Measurements from ENCODE around the gene SPATA31C2. TPM values are rescaled to one million over a fixed set of nuclear protein-coding genes. Genes with fewer than 3 reads are reported as not detected.

Gene SPATA31C2
- total and polyA plus RNA-seq, 10 of the 15 experiments (the other 5 are each of a cell fraction or from before 2014, with no cell fraction given): not detected

- no peak for DNase-seq (ENCODE audit: low read depth, low spot score)
- in situ Hi-C loops (cut with MboI): no loop called here
- RAD21 ChIA-PET (ENCODE audit: unreplicated experiment): no interaction called here
- 20% methylated on average over 6 of the region's 6 CpGs for WGBS (ENCODE audit: insufficient coverage, insufficient replicate concordance, low lambda C conversion rate, missing lambda C conversion rate)
- no peaks in the 10 kb centered on the region for H3K4me1 ChIP-seq (ENCODE audit: control insufficient read depth, insufficient read depth, low read length)
- no peaks in the 10 kb centered on the region for H3K27me3 ChIP-seq (replicated peaks in 1 of 2; ENCODE audit: control insufficient read depth in 2 of 2, insufficient read depth in 2 of 2, low read length in 1 of 2)
- no peak for TF ChIP-seq RAD51 (IDR thresholded peaks at IDR 0.05)
- ATAC-seq: no peak
- no peaks in the 10 kb centered on the region for H3K79me2 ChIP-seq (ENCODE audit: control insufficient read depth, insufficient read depth, low read length)
- H2AFZ ChIP-seq (ENCODE audit: control insufficient read depth, low read depth, low read length): no peak overlapping the region
- no peak for FAIRE-seq
- CTCF ChIA-PET: interaction anchor here (0.7 kb wide), 1 partner anchor 34 kb away, joined by 3 read pairs; no protein-coding TSS in a partner anchor
- POLR2A ChIA-PET: no interaction called here
- BruUV-seq (replicated peaks): no TSS peak
- intact Hi-C loops (cut with micrococcal nuclease; ENCODE audit: unreplicated experiment): no loop called here
- H3K4me3 ChIP-seq: no peak overlapping the region
- no peaks in the 10 kb centered on the region for H4K20me1 ChIP-seq (ENCODE audit: control insufficient read depth, insufficient read depth)
- no peak overlapping the region for H3K4me2 ChIP-seq (ENCODE audit: control insufficient read depth, insufficient read depth)
- no peak overlapping the region for H3K9ac ChIP-seq (ENCODE audit: control insufficient read depth, insufficient read depth, low read length)
- H3K9me3 ChIP-seq (replicated peaks; ENCODE audit: control insufficient read depth, insufficient read depth, low read length): no peaks in the 10 kb centered on the region
- no peaks in the 10 kb centered on the region for H3K36me3 ChIP-seq (ENCODE audit: control insufficient read depth in 2 of 2, insufficient read depth in 2 of 2, low read length in 1 of 2)
- SMC1A ChIA-PET (ENCODE audit: uncharacterized antibody, unreplicated experiment): no interaction called here
- no peak overlapping the region for H3K27ac ChIP-seq (ENCODE audit: control insufficient read depth, insufficient read depth)
Observed at GRCh38 chr9:88182501-88182900, 44.2 kb upstream of the SPATA31C2 start.

- no peak overlapping the region for H3K4me2 ChIP-seq (ENCODE audit: control insufficient read depth, insufficient read depth)
- in situ Hi-C loops (cut with MboI): no loop called here
- H3K79me2 ChIP-seq (ENCODE audit: control insufficient read depth, insufficient read depth, low read length): no peaks in the 10 kb centered on the region
- no peaks in the 10 kb centered on the region for H3K4me1 ChIP-seq (ENCODE audit: control insufficient read depth, insufficient read depth, low read length)
- H2AFZ ChIP-seq (ENCODE audit: control insufficient read depth, low read depth, low read length): no peak overlapping the region
- no peak overlapping the region for H3K4me3 ChIP-seq
- CTCF ChIA-PET: no interaction called here
- H3K9me3 ChIP-seq (replicated peaks; ENCODE audit: control insufficient read depth, insufficient read depth, low read length): no peaks in the 10 kb centered on the region
- H3K36me3 ChIP-seq (ENCODE audit: control insufficient read depth in 2 of 2, insufficient read depth in 2 of 2, low read length in 1 of 2): no peaks in the 10 kb centered on the region
- BruUV-seq (replicated peaks): no TSS peak
- no peak overlapping the region for H3K9ac ChIP-seq (ENCODE audit: control insufficient read depth, insufficient read depth, low read length)
- H3K27ac ChIP-seq (ENCODE audit: control insufficient read depth, insufficient read depth): no peak overlapping the region
- RAD21 ChIA-PET (ENCODE audit: unreplicated experiment): no interaction called here
- POLR2A ChIA-PET: no interaction called here
- WGBS (ENCODE audit: insufficient coverage, insufficient replicate concordance, low lambda C conversion rate, missing lambda C conversion rate): 67% methylated on average over 20 of the region's 23 CpGs
- no peaks in the 10 kb centered on the region for H4K20me1 ChIP-seq (ENCODE audit: control insufficient read depth, insufficient read depth)
- DNase-seq (ENCODE audit: low read depth, low spot score): no peak
- H3K27me3 ChIP-seq (replicated peaks in 1 of 2; ENCODE audit: control insufficient read depth in 2 of 2, insufficient read depth in 2 of 2, low read length in 1 of 2): no peaks in the 10 kb centered on the region
- TF ChIP-seq RCOR1 (conservative IDR thresholded peaks at IDR 0.05; ENCODE audit: low read depth, low read length): no peak
- TF ChIP-seq CBX5 (IDR thresholded peaks at IDR 0.05; ENCODE audit: low read depth): no peak
- no peak for TF ChIP-seq ATF2 (IDR thresholded peaks at IDR 0.05; ENCODE audit: low read length)
- TF ChIP-seq PML (IDR thresholded peaks at IDR 0.05; ENCODE audit: low read length): no peak
- no peak for TF ChIP-seq ASH2L (IDR thresholded peaks at IDR 0.05; ENCODE audit: borderline replicate concordance, low read depth)
- no peak for TF ChIP-seq RELA (IDR thresholded peaks at IDR 0.05; ENCODE audit: borderline replicate concordance, partially characterized antibody)
- no peak for TF ChIP-seq NR2C2 (IDR thresholded peaks at IDR 0.05; ENCODE audit: borderline replicate concordance, control insufficient read depth, insufficient read length, low read depth)
- intact Hi-C loops (cut with micrococcal nuclease; ENCODE audit: unreplicated experiment): no loop called here
- SMC1A ChIA-PET (ENCODE audit: uncharacterized antibody, unreplicated experiment): no interaction called here
- ATAC-seq: no peak
- no peak for FAIRE-seq
Observed at GRCh38 chr9:88180081-88180765, 41.9 kb upstream of the SPATA31C2 start.

Data from GM12878 (cell line).